ENCODE measurements around the gene H1-8.

- no peak for TF ChIP-seq PRDM1 (tag by site-specific recombination; IDR thresholded peaks at IDR 0.05)
- no peak for TF ChIP-seq INSM2 (tag by site-specific recombination; IDR thresholded peaks at IDR 0.05)
- no peak for TF ChIP-seq ZNF785 (tag by site-specific recombination; IDR thresholded peaks at IDR 0.05)
- no peak for TF ChIP-seq CTCF (tag by site-specific recombination; IDR thresholded peaks at IDR 0.05)
- TF ChIP-seq SALL2 (tag by site-specific recombination; IDR thresholded peaks at IDR 0.05; ENCODE audit: borderline replicate concordance), result no peak
- TF ChIP-seq ZSCAN30 (tag by site-specific recombination; IDR thresholded peaks at IDR 0.05), result no peak
- no peak for TF ChIP-seq PRDM4 (tag by site-specific recombination; IDR thresholded peaks at IDR 0.05)
- TF ChIP-seq ZNF335 (tag by site-specific recombination; conservative IDR thresholded peaks at IDR 0.05), result no peak
- TF ChIP-seq RBAK (tag by site-specific recombination; IDR thresholded peaks at IDR 0.05), result no peak
Measured at GRCh38 chr3:129553719-129554118, 10.7 kb downstream of the H1-8 start.
